ENCODE results near the gene SPSB2. TPM values are rescaled to one million over a fixed set of nuclear protein-coding genes. Genes with fewer than 3 reads are reported as not detected.
A peak's percentile ranks its signal among the peaks of the same experiment; 100 is the strongest.

SPSB2 gene
- total and polyA plus RNA-seq, 9 of the 15 experiments (the other 6 are each of a cell fraction or from before 2014, with no cell fraction given) = 0.10 to 10.6 (median 1.9) TPM

- TF ChIP-seq NR0B1 (IDR thresholded peaks at IDR 0.05; ENCODE audit: partially characterized antibody) (no peak), NONO (IDR thresholded peaks at IDR 0.05; ENCODE audit: low read depth in 2 of 2, low read length in 1 of 2) (peak in 1 of 2 experiments; percentile 36; a peak in 1 of 4 replicates), SPI1 (IDR thresholded peaks at IDR 0.05; ENCODE audit: borderline replicate concordance, low read depth, low read length) (no peak), PBX2 (CRISPR knock-in tag; IDR thresholded peaks at IDR 0.05; ENCODE audit: low read depth) (no peak), PBX2 (tag; conservative IDR thresholded peaks at IDR 0.05; ENCODE audit: low read depth) (no peak), TAF1 (IDR thresholded peaks at IDR 0.05; ENCODE audit: control insufficient read depth, extremely low read depth, insufficient read depth, low read length, severe bottlenecking) (no peak), KLF10 (CRISPR knock-in tag; IDR thresholded peaks at IDR 0.05) (no peak), ZNF561 (CRISPR knock-in tag; conservative IDR thresholded peaks at IDR 0.05) (no peak), HMG20A (CRISPR knock-in tag; conservative IDR thresholded peaks at IDR 0.05) (no peak), TEAD2 (tag; IDR thresholded peaks at IDR 0.05) (no peak), JUN (IDR thresholded peaks at IDR 0.05; ENCODE audit: borderline replicate concordance, low read depth, low read length) (no peak), JUN (CRISPR knock-in tag; IDR thresholded peaks at IDR 0.05; ENCODE audit: borderline replicate concordance) (no peak), E2F1 (CRISPR knock-in tag; IDR thresholded peaks at IDR 0.05) (no peak), THAP12 (CRISPR knock-in tag; IDR thresholded peaks at IDR 0.05) (0 out of 2 replicates have a peak, but pooled peaks have one; percentile 52)
These were observed 742 bp downstream of the SPSB2 start (continued) for GRCh38 chr12:6872073-6873048.

All from K562 (cell line).